HG02870 (cell line): ENCODE measurements around the gene CTSO.

Experiments used
- ATAC-seq: cut with Tn5 transposase; IDR thresholded peaks from one replicate; pipeline ENCODE4 v1.9.1; 2021; ENCODE audit warnings: mild to moderate bottlenecking, moderate library complexity; ENCODE audit not compliant: unreplicated experiment

CTSO gene, protein sequence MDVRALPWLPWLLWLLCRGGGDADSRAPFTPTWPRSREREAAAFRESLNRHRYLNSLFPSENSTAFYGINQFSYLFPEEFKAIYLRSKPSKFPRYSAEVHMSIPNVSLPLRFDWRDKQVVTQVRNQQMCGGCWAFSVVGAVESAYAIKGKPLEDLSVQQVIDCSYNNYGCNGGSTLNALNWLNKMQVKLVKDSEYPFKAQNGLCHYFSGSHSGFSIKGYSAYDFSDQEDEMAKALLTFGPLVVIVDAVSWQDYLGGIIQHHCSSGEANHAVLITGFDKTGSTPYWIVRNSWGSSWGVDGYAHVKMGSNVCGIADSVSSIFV

DNA sequence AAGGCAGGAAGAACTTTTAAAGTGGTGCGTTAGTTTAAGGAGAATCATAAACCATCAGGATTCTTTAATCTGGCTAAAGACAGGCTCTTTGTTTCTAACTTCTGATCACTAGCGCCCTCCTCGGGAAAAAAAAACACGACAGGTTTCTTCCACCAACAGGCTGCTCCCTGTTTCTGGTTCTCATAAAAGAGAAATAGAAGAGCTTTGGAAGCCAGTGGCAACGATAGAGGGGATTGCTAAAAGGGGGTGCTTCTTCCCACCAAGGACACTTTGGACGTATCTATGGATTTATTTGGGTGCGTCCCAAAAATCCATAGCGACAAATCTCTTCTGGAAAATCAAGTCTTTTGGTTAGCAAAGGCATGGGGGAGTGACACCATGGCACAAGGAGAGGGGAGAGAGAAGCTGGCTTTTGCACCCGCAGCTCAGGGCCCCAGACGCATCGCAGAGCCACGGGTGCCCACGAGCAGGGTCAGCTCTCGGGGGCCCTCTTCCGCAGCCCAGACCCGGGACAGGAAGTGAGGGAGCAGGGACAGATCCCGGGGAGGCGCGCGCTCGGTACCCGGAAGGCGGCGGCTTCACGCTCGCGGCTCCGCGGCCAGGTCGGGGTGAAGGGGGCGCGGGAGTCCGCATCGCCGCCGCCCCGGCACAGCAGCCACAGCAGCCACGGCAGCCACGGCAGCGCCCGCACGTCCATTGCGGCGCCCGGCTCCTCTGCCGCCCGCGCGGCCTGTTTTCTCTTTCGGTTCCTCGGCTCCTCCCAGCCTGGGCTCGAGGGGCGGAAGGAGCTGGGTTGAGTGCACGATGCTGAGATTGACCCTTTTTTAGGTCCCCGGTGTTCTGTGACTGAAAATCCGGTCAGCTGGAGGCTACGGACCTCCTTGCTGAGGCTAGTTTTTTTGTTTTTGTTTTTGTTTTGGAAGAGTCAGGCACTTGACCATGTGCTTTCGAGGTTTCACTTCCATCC, at the start of gene CTSO:
TSS of gene CTSO (minus strand) at position 716 of the 967 bp plus-strand sequence. CDS start at position 697, 19 bp downstream.
- ATAC-seq: peak; percentile 94

DNA sequence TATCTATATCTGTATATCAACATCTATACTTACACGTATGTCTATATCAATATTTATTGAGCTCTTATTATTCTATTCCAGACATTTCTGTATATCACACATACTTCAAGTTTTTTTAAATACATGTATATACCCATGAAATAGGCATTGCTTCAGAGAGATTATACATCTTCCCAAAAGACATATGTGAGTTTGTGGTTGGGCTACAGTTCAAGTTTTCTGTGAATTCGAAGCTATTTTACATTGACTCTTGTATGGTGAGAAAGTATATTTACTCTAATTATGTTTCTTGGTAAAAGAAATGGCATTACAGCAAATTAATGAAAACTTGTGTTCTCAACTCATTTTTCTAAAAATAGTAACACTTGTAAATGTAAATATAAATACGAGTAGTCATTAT, 46.8 kb upstream of the CTSO start:
- ATAC-seq: no peak

DNA sequence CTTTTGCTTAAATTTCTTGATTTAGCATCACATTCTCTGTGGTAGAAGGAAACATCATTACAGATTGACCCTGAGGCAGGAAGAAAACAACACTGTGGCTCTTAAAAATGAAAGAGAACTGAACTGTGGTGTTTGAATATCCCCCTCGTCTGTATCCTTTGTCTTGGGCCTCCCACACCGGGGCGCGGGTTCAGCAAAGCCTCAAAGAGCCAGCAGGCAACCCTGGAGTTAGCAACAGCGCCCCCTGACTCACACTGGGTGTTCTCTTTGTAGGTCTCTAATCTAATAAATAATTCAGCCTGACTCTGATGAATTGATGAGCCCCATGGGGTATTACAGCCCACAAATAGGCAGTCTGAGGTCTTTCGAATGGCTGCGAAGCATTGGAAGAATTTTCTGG, 46.1 kb upstream of the CTSO start:
- no peak for ATAC-seq

DNA sequence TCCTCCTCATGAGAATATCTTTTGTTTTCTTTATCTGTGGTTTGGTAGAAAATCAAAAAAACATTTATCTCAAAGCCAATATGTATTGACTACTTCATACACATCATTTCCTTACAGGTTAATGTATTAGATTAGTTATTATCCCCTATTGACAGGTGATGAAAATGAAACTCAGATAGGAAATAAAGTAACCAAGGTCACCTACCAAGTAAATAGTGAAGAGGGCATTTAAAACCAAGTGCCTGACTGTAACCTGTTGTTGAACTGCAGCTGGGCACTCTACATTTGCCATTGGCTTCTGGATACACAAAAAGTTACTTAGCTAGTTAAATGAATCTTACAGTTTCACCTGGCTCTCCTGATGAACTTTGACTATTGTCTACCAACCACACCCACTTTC, 41.4 kb upstream of the CTSO start:
- no peak for ATAC-seq

DNA sequence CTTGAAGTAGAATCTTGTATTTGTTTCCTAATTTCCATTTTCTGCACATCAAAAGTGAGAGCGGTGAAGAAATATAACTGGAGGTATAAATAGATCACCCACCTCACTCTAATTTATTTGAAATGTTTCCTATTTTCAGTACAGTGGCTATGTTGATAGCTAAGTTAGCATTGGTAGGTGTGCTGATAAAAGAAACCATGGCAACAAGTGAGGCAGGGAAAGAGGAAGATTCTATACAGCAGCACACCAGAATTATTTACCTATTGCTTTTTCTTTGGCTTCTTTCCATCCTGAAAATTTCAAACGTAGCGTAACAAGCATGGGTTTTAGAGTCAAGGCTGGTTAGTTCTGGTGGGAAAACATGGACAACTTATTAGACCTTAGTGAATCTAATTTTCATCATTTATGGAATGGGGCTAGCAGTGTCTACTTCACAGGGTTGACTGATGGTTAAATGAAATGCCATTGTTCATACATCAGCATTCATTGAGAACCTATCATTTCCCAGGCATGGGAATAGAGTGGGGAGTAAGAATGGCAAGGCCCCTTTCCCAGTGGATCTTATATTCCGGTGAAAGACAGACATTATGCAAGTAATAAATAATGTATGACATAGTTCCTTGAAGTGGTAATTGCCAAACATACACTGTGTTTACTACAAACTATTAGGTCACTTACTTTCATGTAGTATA, 30.6 kb upstream of the CTSO start:
- no peak for ATAC-seq

DNA sequence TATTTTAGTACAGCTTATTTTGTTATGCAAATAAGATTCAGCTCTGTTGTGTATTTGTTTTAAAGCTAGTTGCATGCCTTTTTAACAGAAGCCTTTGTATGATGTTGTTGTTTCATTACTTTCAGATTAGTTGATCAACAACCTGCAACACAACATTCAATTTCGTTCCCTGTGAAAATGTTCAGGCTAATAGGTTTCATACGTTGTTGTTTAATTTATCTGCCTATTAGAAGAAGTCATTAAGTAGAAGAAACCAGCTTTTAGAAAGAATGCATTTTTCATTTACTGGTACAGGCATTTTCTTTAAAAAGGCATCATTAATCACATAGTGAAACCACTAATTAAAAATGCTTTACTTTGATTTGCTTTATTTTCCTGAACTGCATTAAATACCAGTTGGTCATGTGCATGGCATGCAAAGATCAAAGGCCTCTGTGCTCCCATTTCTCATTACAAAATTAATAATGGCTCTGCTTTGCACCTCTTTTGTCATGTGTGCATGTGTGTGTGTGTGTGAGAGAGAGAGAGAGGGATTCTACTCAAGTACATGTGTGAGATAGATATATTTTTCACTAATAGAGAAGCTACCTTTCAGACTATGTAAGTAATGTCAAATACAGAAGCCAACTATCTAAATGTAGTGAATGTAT, 29.2 kb upstream of the CTSO start:
- ATAC-seq: no peak

DNA sequence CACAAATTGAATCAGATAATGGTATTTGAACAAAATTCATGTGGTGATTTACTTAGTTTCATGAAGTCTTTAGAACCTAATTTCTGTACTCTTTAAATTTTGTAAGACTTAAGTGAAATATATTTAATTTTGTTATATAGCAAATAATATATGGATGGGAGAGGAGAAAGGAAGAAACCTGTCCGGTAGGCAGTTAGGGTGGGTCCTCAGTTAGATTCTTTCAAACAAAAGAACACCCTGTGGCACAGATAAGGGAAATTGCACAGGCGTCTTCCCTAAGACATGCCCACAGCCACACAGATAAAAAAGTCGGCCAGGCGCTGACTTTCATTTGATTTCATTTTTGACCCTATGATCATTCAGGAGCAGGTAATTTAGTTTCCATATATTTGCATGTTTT, 25.1 kb upstream of the CTSO start:
- no peak for ATAC-seq

DNA sequence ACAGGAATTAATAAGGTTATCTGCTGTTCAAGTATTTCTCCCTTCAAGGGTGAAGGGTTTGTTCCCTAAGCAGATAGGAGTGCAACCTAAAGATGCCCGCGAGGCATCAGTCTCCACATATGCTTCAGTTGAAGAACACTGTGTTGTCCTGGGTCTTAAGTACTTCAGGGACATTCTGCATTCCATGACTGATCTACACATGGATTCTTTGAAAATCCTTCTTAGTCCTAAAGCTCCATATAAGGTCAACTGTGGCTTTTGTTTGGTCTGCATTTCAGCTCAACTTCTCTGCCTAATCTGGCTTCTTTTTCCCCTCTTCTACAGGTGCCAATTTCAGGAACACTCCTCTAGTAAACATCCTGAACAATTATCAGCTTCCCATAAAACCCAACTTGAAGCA, 21.8 kb upstream of the CTSO start:
- ATAC-seq: no peak

DNA sequence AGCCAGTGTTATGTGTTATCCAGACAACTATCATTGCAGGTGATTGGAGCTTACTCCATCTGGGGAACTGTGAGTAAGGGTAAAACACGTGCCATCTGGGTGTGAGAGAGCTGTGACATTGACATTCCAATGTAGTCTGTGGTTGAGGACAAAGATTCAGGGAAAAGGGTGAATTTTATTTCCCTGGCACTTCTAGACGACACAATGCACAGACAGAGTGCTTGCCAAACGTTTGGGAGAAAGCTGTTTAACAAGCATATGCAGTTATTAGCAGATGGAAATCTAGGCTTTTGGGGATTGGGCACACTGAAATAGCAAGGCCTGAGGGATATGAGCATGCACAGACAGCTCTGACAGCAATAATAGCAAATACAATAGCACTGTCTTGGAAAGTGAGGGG, 21.3 kb upstream of the CTSO start:
- no peak for ATAC-seq

DNA sequence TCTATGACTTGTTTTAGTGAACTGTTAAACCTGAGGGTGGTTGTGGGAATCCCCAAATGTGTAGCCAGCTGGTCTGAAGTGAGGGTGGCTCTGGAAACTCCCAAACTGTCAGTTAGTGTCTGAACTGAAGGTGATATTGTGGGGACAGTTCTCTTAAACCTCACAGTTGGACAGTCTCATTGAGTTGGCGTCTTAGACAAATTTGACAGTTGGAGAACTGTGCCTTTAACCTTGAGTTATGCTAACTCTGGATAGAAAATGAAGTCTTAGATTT, 20.7 kb upstream of the CTSO start:
- ATAC-seq: peak; percentile 97

DNA sequence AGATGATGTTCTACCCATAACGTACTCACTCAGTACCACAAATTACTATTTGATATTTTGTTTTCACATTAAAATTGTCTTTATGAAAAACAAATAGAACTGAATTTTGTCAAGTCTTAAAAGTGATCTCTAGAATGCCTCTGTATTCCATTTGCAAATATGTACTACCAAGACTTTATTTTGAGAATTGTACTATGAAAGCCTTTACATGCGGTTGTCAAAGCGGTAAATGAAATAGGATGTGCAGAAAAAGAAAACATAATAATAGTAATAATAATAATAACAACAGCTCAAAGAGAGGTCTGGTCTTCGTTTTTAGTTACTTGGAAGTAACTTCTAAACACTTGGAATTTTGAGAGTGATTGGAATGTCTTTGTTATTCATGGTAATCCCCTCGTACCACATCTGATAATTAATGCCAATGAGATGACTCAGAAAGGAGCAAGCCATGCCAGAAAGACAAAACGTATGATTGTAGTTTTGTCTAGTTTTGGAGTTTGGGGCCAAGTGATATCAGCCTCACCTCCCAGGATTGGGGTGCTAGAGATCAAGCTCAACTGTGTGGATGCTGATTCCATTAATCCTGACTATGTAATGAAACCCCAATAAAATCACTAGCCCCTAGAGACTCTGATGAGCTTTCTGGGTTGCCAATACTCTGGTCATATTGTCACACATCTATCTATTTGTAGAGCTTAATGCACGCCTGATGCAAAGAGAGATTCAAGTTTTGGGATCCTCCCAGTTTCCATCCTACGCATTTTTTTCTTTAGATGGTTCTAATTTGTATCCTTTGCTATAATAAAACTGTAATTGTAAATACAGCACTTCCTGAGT, 20.2 kb upstream of the CTSO start:
- ATAC-seq: peak; percentile 16

DNA sequence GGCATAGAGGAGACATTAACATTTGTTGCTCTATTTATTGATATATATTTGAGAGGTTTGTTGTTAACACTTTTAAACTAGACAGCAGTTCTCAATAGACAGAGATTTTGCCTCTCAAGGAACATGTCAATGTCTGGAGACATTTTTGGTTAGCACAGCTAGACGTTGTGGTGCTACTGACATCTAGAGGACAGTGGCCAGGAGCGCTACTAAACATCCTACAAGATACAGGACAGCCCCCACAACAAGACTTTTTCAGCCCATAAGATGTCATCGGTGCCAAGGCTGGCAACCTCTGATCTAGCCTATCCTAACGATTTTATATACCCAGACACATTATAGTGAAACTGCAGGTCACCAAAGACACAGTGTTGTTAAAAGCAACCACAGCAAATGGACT, 18.4 kb upstream of the CTSO start:
- peak; percentile 52 for ATAC-seq

DNA sequence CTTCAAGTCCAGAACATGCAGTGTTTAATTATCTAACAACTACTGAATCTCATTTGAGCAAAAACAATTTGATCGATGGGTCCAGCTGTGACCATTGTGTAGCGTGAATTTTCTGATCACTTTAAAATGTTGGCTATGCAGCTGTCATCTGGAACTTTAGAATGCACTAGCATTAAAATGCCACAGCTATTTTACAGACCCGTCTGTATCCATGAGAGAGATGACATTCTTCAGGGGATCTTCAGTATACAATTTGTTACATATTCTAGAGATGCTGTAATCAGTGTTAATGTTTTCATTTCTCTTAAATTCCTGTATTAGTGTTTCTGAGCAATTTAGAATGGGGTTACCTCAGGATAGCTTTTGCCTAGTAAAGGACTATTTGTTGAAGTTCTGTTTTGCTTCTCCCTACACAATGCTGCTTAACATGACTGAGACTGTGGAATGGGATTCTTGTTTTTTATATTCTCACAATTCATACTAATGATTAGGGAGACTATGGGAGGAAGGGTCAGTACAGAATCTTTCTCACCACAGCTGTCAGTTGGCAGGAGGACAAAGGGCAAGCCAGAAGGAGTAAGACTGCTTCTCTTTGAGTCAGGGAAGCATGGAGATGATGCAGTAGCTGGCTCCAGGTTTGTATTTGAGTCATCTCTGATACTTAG, 13.2 kb upstream of the CTSO start:
- no peak for ATAC-seq

DNA sequence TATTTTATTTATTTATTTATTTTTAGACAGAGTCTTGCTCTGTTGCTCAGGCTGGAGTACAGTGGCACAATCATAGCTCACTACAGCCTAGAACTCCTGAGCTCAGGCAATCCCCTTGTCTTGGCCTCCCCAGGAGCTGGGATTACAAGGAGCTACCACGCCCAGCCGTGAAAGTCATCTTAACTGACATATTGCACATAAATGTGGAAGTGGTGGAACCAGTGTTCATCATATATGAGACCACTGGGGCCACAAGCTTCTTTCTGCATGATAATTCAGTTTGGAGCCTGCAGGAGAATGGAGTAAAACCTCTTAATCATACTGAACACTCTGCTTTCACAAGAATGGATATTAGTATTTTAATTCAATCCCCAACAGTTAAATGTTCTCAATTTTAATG, 12.5 kb upstream of the CTSO start:
- ATAC-seq: no peak

DNA sequence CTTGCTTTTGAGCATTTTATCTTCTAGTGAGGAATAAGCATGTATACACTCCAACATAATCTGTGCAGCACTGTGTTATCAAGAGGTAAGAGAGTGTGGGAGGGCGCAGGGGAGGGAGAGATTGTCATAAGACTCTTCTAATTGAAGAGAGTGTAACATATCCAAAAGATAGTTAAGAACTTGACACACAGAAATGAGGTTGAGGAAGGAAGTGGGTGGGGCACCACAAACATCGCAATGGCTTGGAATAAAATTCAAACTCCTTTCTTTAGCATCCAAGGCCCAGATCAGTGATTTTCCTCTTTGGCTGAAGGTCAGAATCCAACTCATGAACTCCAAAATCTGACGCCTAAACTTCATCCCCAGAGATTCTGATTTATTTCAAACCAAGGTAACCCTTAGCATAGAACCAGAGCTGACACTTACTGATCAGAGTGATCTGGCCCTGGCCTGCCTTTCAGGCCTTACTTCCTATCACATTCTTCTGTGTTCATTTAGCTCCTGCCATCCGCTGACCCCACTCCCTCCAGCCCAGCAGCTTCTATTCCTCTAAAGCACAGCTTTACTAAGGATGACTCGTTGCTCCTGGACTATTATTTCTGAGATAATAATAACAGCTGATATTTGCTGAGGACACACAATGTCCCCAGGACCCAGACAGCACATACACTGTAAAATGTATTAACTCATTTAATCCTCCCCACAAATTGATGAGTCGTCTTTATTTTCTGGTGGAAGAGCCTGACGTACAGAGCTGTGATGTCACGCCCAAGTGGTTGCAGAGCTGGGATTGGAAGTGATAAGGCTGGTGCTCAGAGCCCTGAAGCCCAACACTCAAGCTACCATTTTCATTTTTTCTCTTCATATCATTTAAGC, 10.6 kb upstream of the CTSO start:
- ATAC-seq: no peak

DNA sequence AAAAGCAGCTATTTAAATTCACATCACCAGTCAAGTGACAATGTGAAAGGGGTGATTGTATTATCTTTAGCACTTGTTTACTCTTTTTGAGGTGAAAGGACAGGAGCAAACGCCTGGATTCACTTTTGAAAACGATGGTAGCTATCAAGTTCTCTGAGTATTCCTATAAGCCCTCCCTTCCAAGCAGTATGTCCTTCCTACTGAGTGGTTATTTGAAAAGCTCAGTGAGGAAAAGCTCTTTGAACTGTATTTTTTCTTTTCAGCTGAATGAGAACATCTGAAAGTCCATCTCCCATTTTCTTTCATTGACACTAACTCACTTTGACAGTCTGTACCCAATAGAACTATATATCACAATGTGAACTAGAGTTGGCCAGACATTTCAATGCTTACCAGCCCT, 9.1 kb upstream of the CTSO start:
- no peak for ATAC-seq

DNA sequence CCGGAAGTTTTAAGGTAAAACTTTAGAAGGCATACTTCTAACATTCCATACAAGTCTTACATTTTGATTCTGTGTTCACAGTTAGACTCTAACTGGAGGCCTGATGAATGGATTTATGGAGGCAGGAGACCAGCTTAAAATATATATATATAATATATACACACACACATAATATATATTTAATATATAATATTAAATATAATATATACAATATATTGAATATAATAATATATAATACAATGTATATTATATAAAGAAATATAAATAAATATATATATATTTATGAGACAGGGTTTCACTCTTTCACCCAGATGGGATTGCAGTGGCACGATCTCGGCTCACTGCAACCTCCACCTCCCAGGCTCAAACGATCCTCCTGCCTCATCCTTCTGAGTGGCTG, 7.9 kb upstream of the CTSO start:
- ATAC-seq: no peak

DNA sequence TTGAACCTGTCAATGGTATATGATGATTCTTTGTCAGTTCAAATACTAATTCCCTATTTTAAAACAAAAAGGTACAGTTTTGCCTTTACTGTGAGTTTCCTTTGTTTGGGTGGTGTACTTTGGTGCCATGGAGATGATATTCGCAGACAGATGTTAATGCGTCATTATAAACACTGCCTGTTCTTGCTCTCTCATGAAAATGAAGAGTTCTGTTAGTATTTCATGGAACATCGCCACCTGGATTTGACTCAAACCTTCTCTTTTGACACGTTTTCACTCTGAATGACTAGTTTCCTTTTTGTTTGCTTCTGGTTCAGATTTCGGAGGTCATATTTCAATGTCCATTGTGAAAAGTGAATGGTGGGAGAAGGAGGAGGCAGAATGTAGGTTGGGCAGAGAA, 6.9 kb upstream of the CTSO start:
- ATAC-seq: no peak

DNA sequence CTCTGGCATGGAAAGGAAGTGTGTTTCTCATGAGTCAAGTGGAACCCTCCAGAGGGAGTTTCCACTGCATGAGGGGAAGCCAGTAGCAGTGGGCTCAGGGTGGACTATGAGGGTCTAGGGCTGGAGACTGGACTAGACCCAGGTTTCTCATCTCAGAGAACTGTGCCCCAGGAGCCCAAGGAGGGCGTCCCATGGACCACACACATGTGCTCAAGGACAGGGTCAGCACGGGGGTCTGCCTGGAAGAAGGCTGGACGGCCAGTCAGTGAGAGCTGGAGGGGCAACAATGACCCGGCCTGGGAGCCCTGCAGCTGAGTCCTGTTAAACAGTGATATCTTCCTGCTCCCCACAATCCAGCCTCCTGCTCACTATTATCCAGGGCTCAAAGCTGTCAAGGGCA, 5.8 kb upstream of the CTSO start:
- no peak for ATAC-seq
